ENCODE data around the gene SORCS2. TPM values are rescaled to one million over a fixed set of nuclear protein-coding genes. Genes with fewer than 3 reads are reported as not detected.
"Not testable (repeated sequence)": the region's sequence is repeated elsewhere in the genome, so short reads cannot be mapped to it uniquely, and the experiment has no call there.

SORCS2 gene
- total RNA-seq, 1 experiment from 2014 or later, result 0.06 TPM

DNA sequence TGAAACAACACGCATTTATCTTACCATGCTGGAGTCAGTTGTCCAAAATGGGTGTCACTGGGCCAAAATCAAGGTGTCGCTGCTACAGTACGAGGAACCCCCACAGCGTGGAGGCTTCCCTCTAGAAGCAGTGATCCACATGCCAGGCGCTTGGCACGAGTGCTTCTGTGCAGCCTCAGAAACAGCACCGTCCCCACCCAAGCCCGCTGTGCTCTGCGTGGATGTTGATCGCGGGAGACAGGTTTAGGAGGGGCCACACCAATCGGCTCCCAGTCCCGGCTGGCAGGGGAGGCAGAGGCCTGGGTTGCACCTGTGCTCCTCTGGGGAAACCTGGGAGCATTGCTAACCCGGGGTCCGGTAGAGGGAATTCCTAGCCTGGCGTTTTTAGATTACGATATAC, 407.9 kb downstream of the SORCS2 start:
- Histone ChIP-seq H3K36me3 (ENCODE audit: insufficient read depth, low read length, poor library complexity, severe bottlenecking) (no peaks in the 10 kb centered on the region), H3K27ac (ENCODE audit: low read depth, low read length, poor library complexity, severe bottlenecking) (no peak overlapping the region), H3K9me3 (ENCODE audit: low read depth, low read length, poor library complexity, severe bottlenecking) (no peaks in the 10 kb centered on the region), H3K27me3 (replicated peaks; ENCODE audit: insufficient read depth, low read depth, low read length, poor library complexity) (peaks cover 22% of the 10 kb centered on the region), H3K4me3 (ENCODE audit: low read depth, low read length, poor library complexity, severe bottlenecking) (no peak overlapping the region), H3K4me1 (ENCODE audit: insufficient read depth, low read length, poor library complexity, severe bottlenecking) (no peaks in the 10 kb centered on the region)
- intact Hi-C loops (cut with micrococcal nuclease; ENCODE audit: unreplicated experiment), result no loop called here
- ChIA-PET POLR2A (ENCODE audit: low non-redundant PET) (interaction anchor here (0.6 kb wide), 1 partner anchor 80 kb away, joined by 14 read pairs; no protein-coding TSS in a partner anchor), CTCF (interaction anchor here (0.6 kb wide), 1 partner anchor 701 kb away, joined by 3 read pairs; no protein-coding TSS in a partner anchor)
- no TSS peak for BruUV-seq (replicated peaks)
- DNase-seq (ENCODE audit: low spot score), result no peak
- TF ChIP-seq, protein P1, sequence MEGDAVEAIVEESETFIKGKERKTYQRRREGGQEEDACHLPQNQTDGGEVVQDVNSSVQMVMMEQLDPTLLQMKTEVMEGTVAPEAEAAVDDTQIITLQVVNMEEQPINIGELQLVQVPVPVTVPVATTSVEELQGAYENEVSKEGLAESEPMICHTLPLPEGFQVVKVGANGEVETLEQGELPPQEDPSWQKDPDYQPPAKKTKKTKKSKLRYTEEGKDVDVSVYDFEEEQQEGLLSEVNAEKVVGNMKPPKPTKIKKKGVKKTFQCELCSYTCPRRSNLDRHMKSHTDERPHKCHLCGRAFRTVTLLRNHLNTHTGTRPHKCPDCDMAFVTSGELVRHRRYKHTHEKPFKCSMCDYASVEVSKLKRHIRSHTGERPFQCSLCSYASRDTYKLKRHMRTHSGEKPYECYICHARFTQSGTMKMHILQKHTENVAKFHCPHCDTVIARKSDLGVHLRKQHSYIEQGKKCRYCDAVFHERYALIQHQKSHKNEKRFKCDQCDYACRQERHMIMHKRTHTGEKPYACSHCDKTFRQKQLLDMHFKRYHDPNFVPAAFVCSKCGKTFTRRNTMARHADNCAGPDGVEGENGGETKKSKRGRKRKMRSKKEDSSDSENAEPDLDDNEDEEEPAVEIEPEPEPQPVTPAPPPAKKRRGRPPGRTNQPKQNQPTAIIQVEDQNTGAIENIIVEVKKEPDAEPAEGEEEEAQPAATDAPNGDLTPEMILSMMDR (conservative IDR thresholded peaks at IDR 0.05; ENCODE audit: low read depth, low read length), result no peak
- no peak for TF ChIP-seq EZH2 (IDR thresholded peaks at IDR 0.05; ENCODE audit: borderline replicate concordance, low read depth, low read length, poor library complexity, severe bottlenecking)

GRCh38 chr4:7602166-7602565, 409.8 kb downstream of the SORCS2 start:
- POLR2A ChIA-PET (ENCODE audit: low non-redundant PET); H3K4me1 ChIP-seq (ENCODE audit: insufficient read depth, low read length, poor library complexity, severe bottlenecking); CTCF ChIA-PET; H3K36me3 ChIP-seq (ENCODE audit: insufficient read depth, low read length, poor library complexity, severe bottlenecking); H3K4me3 ChIP-seq (ENCODE audit: low read depth, low read length, poor library complexity, severe bottlenecking); H3K27ac ChIP-seq (ENCODE audit: low read depth, low read length, poor library complexity, severe bottlenecking); DNase-seq (ENCODE audit: low spot score); H3K9me3 ChIP-seq (ENCODE audit: low read depth, low read length, poor library complexity, severe bottlenecking); intact Hi-C loops (cut with micrococcal nuclease; ENCODE audit: unreplicated experiment); BruUV-seq (replicated peaks): not testable (repeated sequence)
- peaks cover 10% of the 10 kb centered on the region for H3K27me3 ChIP-seq (replicated peaks; ENCODE audit: insufficient read depth, low read depth, low read length, poor library complexity)

DNA sequence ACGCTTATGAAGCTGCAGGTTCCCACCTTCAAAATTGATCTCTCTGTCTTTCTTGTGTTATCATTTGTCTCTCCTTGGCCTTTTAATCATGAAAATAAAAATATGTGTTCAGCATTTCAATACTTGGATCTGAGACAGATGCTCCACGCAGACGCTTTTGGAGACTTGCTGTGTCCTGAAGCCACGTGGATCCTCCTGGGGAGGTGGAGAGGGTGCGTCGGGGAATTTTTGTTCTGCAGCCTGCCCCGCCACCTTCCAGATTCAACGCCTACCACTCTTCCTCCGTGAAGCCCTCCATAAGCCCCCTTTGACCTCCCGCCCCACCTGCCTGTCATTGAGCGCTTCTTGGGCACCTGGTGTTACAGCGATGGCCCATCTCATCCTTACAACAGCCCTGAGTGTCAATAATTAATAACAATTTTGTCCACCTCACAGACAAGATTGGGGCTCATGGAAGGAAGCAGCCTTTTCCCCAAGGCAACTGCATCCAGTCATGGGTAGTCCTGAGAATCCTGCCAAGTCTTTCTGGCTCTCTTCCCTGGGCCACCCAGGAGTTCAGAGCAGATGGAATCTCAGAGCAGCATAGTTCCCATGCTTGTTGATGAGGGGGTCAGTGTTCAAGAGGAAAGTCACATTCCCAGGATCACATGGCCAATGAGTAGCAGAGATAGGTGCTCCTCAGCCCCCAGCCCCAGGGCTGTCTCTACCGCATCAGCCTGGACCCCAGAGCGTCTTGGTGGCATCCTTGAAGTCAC, 415.0 kb downstream of the SORCS2 start:
- H3K9me3 ChIP-seq (ENCODE audit: low read depth, low read length, poor library complexity, severe bottlenecking), result no peaks in the 10 kb centered on the region
- CTCF ChIA-PET, result no interaction called here

More for the DNA sequence above, 415.0 kb downstream of the SORCS2 start:
- Histone ChIP-seq H3K27ac (ENCODE audit: low read depth, low read length, poor library complexity, severe bottlenecking) (no peak overlapping the region), H3K4me1 (ENCODE audit: insufficient read depth, low read length, poor library complexity, severe bottlenecking) (no peaks in the 10 kb centered on the region), H3K36me3 (ENCODE audit: insufficient read depth, low read length, poor library complexity, severe bottlenecking) (no peaks in the 10 kb centered on the region), H3K27me3 (replicated peaks; ENCODE audit: insufficient read depth, low read depth, low read length, poor library complexity) (peaks cover 29% of the 10 kb centered on the region), H3K4me3 (ENCODE audit: low read depth, low read length, poor library complexity, severe bottlenecking) (no peak overlapping the region)
- POLR2A ChIA-PET (ENCODE audit: low non-redundant PET), result no interaction called here
- intact Hi-C loops (cut with micrococcal nuclease; ENCODE audit: unreplicated experiment), result no loop called here
- no TSS peak for BruUV-seq (replicated peaks)
- no peak for DNase-seq (ENCODE audit: low spot score)
- TF ChIP-seq, protein P1 (conservative IDR thresholded peaks at IDR 0.05; ENCODE audit: low read depth, low read length), result no peak
- no peak for TF ChIP-seq EZH2 (IDR thresholded peaks at IDR 0.05; ENCODE audit: borderline replicate concordance, low read depth, low read length, poor library complexity, severe bottlenecking)

Measured in A673 (cell line).